HepG2 (cell line): ENCODE data around the gene PLEKHB1. TPM values are rescaled to one million over a fixed set of nuclear protein-coding genes. Genes with fewer than 3 reads are reported as not detected.

Experiments used
- ATM ChIP-seq: fragments of 450-650 bp; IDR thresholded peaks from 2 replicates; pipeline ENCODE4 v1.7.1; 2017; ENCODE audit warnings: mild to moderate bottlenecking, borderline replicate concordance
- CAMTA2 ChIP-seq: sonication (generic); formaldehyde crosslinking; IDR thresholded peaks from 2 replicates; pipeline ENCODE4 v1.4.0; 2020; ENCODE audit warnings: mild to moderate bottlenecking, missing genetic modification reagents, borderline replicate concordance
- CREM ChIP-seq, 2 experiments: sonication (generic) in 1 of 2; formaldehyde crosslinking in 1 of 2; IDR thresholded peaks; 2 replicates each; pipeline versions ENCODE4 v1.4.0 to v1.6.1; 2016 to 2020; ENCODE audit warnings: antibody characterized with exemption in 1 of 2, mild to moderate bottlenecking in 1 of 2, missing genetic modification reagents in 1 of 2
- DBP ChIP-seq: sonication (generic); formaldehyde crosslinking; IDR thresholded peaks from 2 replicates; pipeline ENCODE4 v1.4.0; 2020; ENCODE audit warnings: missing genetic modification reagents; ENCODE audit errors: not compliant biosample characterization
- ETS1 ChIP-seq: sonication (generic); formaldehyde crosslinking; IDR thresholded peaks from 2 replicates; pipeline ENCODE4 v1.4.0; 2020; ENCODE audit warnings: missing genetic modification reagents
- GATAD2A ChIP-seq: IDR thresholded peaks from 2 replicates; pipeline ENCODE4 v1.6.1; 2016
- IKZF1 ChIP-seq: fragments of 450-650 bp; IDR thresholded peaks from 2 replicates; pipeline ENCODE4 v1.7.1; 2016
- KLF15 ChIP-seq: sonication (generic); formaldehyde crosslinking; IDR thresholded peaks from 2 replicates; pipeline ENCODE4 v1.8.1; 2023; ENCODE audit warnings: borderline replicate concordance, mild to moderate bottlenecking, inconsistent platforms, missing genetic modification reagents, mixed read lengths
- SAP130 ChIP-seq: IDR thresholded peaks from 2 replicates; pipeline ENCODE4 v1.6.1; 2016; ENCODE audit warnings: low read depth
- SIX1 ChIP-seq: sonication (generic); formaldehyde crosslinking; IDR thresholded peaks from 2 replicates; pipeline ENCODE4 v1.4.0; 2020; ENCODE audit warnings: missing genetic modification reagents, borderline replicate concordance
- SP4 ChIP-seq: sonication (generic); formaldehyde crosslinking; IDR thresholded peaks from 2 replicates; pipeline ENCODE4 v1.8.1; 2023; ENCODE audit warnings: mild to moderate bottlenecking, missing genetic modification reagents
- TFE3 ChIP-seq: IDR thresholded peaks from 2 replicates; pipeline ENCODE4 v1.6.1; 2016
- THAP9 ChIP-seq: sonication (generic); formaldehyde crosslinking; IDR thresholded peaks from 2 replicates; pipeline ENCODE4; 2020; ENCODE audit warnings: missing genetic modification reagents, mild to moderate bottlenecking, borderline replicate concordance
- ZBTB26 ChIP-seq: IDR thresholded peaks from 2 replicates; pipeline ENCODE4 v1.6.1; 2016; ENCODE audit warnings: missing compliant biosample characterization, missing genetic modification reagents, borderline replicate concordance
- ZFP36L2 ChIP-seq: sonication (generic); formaldehyde crosslinking; IDR thresholded peaks from 2 replicates; pipeline ENCODE4 v1.4.0; 2020; ENCODE audit warnings: missing genetic modification reagents
- ZFX ChIP-seq: sonication (generic); formaldehyde crosslinking; IDR thresholded peaks from 2 replicates; pipeline ENCODE4 v1.4.0; 2020; ENCODE audit warnings: mild to moderate bottlenecking, low read depth, missing genetic modification reagents, moderate library complexity
- ZNF34 ChIP-seq: sonication (generic); formaldehyde crosslinking; IDR thresholded peaks from 2 replicates; pipeline ENCODE4 v1.4.0; 2020; ENCODE audit warnings: mild to moderate bottlenecking, missing genetic modification reagents, borderline replicate concordance
- ZNF724P ChIP-seq: sonication (generic); formaldehyde crosslinking; IDR thresholded peaks from 2 replicates; pipeline ENCODE4 v1.8.0; 2022; ENCODE audit warnings: missing genetic modification reagents, borderline replicate concordance
- ZNF746 ChIP-seq: sonication (generic); formaldehyde crosslinking; IDR thresholded peaks from 2 replicates; pipeline ENCODE4 v1.8.0; 2022; ENCODE audit warnings: mild to moderate bottlenecking, missing genetic modification reagents
- ZNF773 ChIP-seq: sonication (generic); formaldehyde crosslinking; IDR thresholded peaks from 2 replicates; pipeline ENCODE4 v1.4.0; 2020; ENCODE audit warnings: missing genetic modification reagents, borderline replicate concordance
- ZSCAN5A ChIP-seq: sonication (generic); formaldehyde crosslinking; IDR thresholded peaks from 2 replicates; pipeline ENCODE4 v1.8.0; 2022; ENCODE audit warnings: mild to moderate bottlenecking, missing genetic modification reagents, borderline replicate concordance
- polyA plus RNA-seq, 8 experiments: library from polyadenylated mRNA; depleted of rRNA in 3 of 8; stranded (reverse) in 7 of 8; unstranded in 1 of 8; fragments of >200 nt; fragmentation: Illumina TruSeq in 4 of 8; extraction: Trizol in 4 of 8; gene quantifications; 2 replicates each; pipeline versions ENCODE4 v1.2.1 to v1.2.3, GENCODE V29; 2011 to 2016; ENCODE audit warnings: low read depth in 4 of 8, missing spikeins in 1 of 8, mixed read lengths in 1 of 8; ENCODE audit not compliant: insufficient read depth in 1 of 8
- total RNA-seq, 5 experiments: library from RNA; depleted of rRNA; stranded (reverse); fragments of >200 nt; fragmentation: Illumina TruSeq; extraction: Trizol; gene quantifications; 2 replicates each; pipeline ENCODE4 v1.2.3, GENCODE V29; 2016; ENCODE audit warnings: low read depth in 1 of 5

Gene PLEKHB1
- total and polyA plus RNA-seq, 2 of the 13 experiments (the other 11 are each of a cell fraction or from before 2014, with no cell fraction given) = 68.0 to 99.3 TPM

- no peak for TF ChIP-seq TFE3 (CRISPR knock-in tag)
- no peak for TF ChIP-seq ZBTB26
- TF ChIP-seq ZNF724P = no peak
- no peak for TF ChIP-seq GATAD2A (CRISPR knock-in tag)
- no peak for TF ChIP-seq KLF15 (CRISPR knock-in tag)
- no peak for TF ChIP-seq ETS1 (CRISPR knock-in tag)
- TF ChIP-seq ATM = no peak
- peak; percentile 40; the same call in 1 of the 2 replicates for TF ChIP-seq SAP130
- TF ChIP-seq SP4 = peak; percentile 21; the same call in 1 of the 2 replicates
- TF ChIP-seq IKZF1 = no peak
- peak; percentile 49; the same call in 1 of the 2 replicates for TF ChIP-seq ZFX (CRISPR knock-in tag)
- TF ChIP-seq ZFP36L2 (CRISPR knock-in tag) = no peak
- TF ChIP-seq THAP9 (CRISPR knock-in tag) = no peak
- TF ChIP-seq CREM (IDR thresholded peaks at IDR 0.05) = peak; percentile 89
- no peak for TF ChIP-seq CREM (CRISPR knock-in tag; IDR thresholded peaks at IDR 0.05)
- TF ChIP-seq ZNF34 (CRISPR knock-in tag) = no peak
- TF ChIP-seq DBP (CRISPR knock-in tag) = no peak
- TF ChIP-seq SIX1 (CRISPR knock-in tag) = no peak
- TF ChIP-seq CAMTA2 (CRISPR knock-in tag) = 0 out of 2 replicates have a peak, but pooled peaks have one; percentile 27
- TF ChIP-seq ZSCAN5A (CRISPR knock-in tag) = no peak
- TF ChIP-seq ZNF773 (CRISPR knock-in tag) = no peak
- no peak for TF ChIP-seq ZNF746 (CRISPR knock-in tag)
These were observed 1.2 kb downstream of the PLEKHB1 start (continued) for GRCh38 chr11:73647459-73648100.
